Measurements from ENCODE around the gene EIF1AD.
"Not testable (repeated sequence)": the region's sequence is repeated elsewhere in the genome, so short reads cannot be mapped to it uniquely, and the experiment has no call there.

DNA sequence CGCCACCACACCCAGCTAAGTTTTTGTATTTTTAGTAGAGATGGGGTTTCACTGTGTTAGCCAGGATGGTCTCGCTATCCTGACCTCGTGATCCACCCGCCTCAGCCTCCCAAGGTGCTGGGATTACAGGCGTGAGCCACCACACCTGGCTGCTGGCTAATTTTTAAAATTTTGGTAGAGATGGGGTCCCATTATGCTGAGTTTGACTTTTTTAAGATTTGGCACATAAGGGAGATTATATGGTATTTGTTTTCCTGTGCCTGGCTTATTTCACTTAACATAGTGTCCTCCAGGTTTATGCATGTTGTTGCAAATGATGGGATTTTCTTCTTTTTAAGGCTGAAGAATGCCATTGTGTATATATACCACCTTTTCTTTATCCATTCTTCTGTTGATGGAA, 51.2 kb downstream of the EIF1AD start:
- TF ChIP-seq, protein P1, sequence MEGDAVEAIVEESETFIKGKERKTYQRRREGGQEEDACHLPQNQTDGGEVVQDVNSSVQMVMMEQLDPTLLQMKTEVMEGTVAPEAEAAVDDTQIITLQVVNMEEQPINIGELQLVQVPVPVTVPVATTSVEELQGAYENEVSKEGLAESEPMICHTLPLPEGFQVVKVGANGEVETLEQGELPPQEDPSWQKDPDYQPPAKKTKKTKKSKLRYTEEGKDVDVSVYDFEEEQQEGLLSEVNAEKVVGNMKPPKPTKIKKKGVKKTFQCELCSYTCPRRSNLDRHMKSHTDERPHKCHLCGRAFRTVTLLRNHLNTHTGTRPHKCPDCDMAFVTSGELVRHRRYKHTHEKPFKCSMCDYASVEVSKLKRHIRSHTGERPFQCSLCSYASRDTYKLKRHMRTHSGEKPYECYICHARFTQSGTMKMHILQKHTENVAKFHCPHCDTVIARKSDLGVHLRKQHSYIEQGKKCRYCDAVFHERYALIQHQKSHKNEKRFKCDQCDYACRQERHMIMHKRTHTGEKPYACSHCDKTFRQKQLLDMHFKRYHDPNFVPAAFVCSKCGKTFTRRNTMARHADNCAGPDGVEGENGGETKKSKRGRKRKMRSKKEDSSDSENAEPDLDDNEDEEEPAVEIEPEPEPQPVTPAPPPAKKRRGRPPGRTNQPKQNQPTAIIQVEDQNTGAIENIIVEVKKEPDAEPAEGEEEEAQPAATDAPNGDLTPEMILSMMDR (IDR thresholded peaks at IDR 0.05), result not testable (repeated sequence)
- TF ChIP-seq POLR2A, POLR2AphosphoS5 (IDR thresholded peaks at IDR 0.05): not testable (repeated sequence)
